Measurements from ENCODE around the gene MYCBPAP.

DNA sequence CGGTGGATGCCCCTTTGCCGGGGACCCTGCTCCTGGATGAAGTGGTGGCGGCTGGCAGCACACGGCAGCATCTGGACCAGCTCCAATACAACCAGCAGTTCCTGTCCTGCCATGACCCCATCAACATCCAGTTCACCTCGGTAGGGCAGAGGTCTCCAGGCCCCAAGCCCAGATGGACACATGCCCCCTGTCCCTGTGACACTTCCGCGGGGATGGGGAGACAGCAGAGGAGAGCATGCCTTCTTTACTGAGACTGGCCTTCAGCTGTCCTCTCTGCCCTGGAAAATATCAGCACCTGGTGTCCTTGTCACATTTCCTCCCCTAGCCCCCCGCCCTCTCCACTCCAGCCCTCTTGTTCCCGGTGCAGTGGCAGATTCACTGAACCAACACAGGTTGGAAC lies 45.8 kb upstream of the MYCBPAP start:
- TF ChIP-seq, protein P1, sequence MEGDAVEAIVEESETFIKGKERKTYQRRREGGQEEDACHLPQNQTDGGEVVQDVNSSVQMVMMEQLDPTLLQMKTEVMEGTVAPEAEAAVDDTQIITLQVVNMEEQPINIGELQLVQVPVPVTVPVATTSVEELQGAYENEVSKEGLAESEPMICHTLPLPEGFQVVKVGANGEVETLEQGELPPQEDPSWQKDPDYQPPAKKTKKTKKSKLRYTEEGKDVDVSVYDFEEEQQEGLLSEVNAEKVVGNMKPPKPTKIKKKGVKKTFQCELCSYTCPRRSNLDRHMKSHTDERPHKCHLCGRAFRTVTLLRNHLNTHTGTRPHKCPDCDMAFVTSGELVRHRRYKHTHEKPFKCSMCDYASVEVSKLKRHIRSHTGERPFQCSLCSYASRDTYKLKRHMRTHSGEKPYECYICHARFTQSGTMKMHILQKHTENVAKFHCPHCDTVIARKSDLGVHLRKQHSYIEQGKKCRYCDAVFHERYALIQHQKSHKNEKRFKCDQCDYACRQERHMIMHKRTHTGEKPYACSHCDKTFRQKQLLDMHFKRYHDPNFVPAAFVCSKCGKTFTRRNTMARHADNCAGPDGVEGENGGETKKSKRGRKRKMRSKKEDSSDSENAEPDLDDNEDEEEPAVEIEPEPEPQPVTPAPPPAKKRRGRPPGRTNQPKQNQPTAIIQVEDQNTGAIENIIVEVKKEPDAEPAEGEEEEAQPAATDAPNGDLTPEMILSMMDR (IDR thresholded peaks at IDR 0.05) = no peak
- no peak for TF ChIP-seq POLR2A (IDR thresholded peaks at IDR 0.05)
